H1 (cell line): ENCODE measurements around the gene CD300LG.
A peak's percentile ranks its signal among the peaks of the same experiment; 100 is the strongest.

Source experiments
- SIN3A ChIP-seq, 2 experiments: IDR thresholded peaks in 1 of 2; conservative IDR thresholded peaks in 1 of 2; 2 replicates each; pipeline ENCODE4 v1.6.1; 2011 to 2012; ENCODE audit warnings: low read length in 2 of 2, improper control_type of control experiment in 1 of 2, low read depth in 1 of 2, mild to moderate bottlenecking in 1 of 2
- YY1 ChIP-seq: IDR thresholded peaks from 2 replicates; pipeline ENCODE4 v1.6.1; 2011; ENCODE audit warnings: low read depth, mild to moderate bottlenecking, low read length

DNA sequence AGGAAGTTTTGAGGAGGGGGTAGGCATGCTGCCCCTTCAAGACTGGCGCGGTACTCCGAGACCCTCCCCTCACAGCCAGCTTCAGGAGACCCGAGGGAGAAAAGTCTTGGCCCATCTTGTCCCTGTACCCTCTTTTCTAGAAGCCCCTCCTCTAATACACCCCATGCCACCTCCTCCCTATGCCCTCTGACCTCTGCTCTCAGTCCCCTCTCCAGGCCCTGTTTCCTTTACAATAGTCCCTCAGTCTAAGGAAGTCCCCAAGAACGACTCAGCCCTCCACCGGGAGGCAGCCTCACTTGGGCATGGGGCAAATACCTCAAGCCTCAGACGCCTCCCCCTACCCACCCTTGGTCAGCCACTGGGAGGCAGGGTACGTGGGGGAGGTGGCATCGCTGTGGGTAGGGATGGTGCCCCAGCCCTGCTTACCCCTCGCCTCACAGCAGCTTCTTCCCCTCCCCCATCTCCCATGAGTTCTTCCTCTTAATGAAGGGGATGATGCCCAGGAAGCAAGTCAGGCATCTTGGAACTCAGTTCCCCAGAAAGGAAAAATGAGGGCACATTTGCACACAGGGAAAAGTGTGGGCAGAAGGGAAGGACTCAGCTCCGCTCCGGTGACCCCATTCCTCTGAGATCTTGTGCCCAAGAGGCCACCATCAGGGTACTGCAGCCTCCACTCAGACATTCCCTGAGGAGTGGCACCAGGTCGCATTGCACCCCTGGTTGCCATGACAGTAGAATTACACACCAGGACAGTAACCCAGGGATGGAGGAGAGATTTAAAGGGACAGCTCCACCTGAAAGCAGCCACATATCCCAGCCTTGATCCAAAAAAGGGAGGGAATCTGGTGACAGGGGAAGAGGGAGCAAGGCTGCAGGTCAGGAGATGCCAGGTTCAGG lies 54.1 kb downstream of the CD300LG start:
- TF ChIP-seq YY1, result no peak
- peak in 1 of 2 experiments; percentile 57; a peak in 1 of 4 replicates for TF ChIP-seq SIN3A (conservative IDR thresholded peaks at IDR 0.05 in 1 of 2, IDR thresholded peaks at IDR 0.05 in 1 of 2; ENCODE audit: low read depth in 1 of 2, low read length in 2 of 2)
